GM21360 (cell line): Measurements from ENCODE around the gene MFSD2B.
"Not testable (repeated sequence)": the region's sequence is repeated elsewhere in the genome, so short reads cannot be mapped to it uniquely, and the experiment has no call there.

Experiments
- ATAC-seq: cut with Tn5 transposase; IDR thresholded peaks from one replicate; pipeline ENCODE4 v1.9.1; 2021; ENCODE audit warnings: mild to moderate bottlenecking, moderate library complexity; ENCODE audit not compliant: unreplicated experiment

Gene MFSD2B, protein sequence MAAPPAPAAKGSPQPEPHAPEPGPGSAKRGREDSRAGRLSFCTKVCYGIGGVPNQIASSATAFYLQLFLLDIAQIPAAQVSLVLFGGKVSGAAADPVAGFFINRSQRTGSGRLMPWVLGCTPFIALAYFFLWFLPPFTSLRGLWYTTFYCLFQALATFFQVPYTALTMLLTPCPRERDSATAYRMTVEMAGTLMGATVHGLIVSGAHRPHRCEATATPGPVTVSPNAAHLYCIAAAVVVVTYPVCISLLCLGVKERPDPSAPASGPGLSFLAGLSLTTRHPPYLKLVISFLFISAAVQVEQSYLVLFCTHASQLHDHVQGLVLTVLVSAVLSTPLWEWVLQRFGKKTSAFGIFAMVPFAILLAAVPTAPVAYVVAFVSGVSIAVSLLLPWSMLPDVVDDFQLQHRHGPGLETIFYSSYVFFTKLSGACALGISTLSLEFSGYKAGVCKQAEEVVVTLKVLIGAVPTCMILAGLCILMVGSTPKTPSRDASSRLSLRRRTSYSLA

DNA sequence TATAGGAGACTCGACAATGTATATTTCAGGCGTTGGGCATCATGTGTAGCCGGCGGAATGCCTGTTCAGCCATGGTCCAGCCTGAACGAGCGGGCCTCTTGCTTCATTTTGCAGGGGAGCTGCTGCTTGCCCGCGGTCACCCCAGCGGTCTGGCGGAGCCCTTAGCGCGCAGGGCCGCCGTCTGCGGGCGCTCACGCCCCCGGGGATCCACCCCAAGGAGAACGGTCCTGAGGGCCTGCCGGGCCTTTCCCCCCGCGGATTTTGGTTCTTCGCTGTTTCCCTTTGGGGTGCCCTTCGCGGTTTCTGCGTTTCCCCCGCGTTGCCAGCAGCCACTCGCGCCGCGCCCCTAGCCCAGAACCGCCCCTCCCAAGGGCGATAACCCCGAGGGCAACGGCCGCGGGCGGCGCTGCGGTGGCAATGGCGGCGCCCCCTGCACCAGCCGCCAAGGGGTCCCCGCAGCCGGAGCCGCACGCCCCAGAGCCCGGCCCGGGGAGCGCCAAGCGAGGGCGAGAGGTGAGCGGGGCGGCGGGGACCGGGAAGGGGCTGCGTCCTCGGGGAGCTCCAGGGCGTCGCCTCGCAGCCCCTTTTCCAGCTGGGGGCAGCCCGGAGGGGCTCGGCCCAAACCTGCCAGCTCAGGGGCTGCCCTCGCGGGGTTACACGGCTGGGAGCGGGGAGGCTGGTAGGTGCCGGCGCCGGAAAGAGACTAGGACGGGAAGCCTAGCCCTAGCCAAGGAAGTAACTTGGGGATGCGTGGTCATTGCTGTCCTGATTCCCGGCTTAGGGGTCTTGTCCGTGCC is at the start of gene MFSD2B:
TSS of gene MFSD2B (plus strand) at position 406 of the 797 bp plus-strand sequence. CDS start at position 418, 12 bp downstream.
- ATAC-seq = no peak

DNA sequence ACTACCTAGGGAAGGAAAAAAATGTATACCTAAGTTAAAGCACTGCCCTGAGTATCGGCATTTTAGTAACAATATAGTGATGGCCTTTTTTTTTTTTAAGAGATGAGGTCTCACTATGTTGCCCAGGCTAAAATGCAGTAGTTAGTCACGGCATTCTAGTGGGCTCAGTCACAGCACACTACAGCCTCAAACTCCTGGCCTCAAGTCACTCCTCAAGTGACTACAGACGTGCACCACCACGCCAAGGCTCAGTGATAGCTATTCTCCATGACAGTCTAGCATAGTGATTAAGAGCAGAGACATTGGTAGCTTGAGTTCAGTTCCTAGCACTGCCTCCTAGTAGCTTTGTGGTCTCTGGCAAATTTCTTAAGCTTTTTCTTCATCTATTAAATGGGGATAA is 42.0 kb upstream of the MFSD2B start:
- ATAC-seq = no peak

DNA sequence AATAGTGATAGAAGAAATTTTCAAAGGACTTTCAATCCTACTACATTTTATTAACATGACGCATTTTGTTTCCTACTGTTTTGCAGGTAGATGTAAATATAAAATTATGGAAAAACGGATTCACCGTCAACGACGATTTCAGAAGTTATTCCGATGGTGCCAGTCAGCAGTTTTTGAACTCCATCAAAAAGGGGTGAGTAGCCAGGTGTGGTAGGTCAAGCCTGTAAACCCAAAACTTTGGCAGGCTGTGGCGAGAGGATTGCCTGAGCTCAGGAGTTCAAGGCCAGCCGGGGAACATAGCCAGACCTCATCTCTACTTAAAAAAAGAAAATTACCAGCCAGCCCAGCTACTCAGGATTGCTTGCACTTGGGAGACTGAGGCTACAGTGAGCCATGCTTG is 33.0 kb upstream of the MFSD2B start:
- no peak for ATAC-seq

DNA sequence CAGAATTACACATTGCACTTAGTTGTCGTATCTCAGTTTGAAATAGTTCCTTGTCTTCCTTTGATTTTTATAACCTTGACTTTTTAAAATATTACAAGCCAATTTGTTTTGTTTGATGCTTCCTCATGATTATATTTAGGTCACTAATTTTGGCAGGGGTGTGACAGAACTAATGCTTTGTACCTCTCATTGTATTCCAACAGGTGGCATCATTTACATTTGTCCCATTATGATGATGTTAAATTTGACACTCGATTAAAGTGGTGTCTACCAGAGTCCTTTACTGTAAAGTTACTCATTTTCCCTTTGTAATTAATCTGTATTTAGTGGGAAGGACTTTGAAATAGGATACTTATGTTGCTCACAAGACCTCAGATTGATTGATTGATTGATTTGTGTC is 21.5 kb upstream of the MFSD2B start:
- ATAC-seq = no peak

DNA sequence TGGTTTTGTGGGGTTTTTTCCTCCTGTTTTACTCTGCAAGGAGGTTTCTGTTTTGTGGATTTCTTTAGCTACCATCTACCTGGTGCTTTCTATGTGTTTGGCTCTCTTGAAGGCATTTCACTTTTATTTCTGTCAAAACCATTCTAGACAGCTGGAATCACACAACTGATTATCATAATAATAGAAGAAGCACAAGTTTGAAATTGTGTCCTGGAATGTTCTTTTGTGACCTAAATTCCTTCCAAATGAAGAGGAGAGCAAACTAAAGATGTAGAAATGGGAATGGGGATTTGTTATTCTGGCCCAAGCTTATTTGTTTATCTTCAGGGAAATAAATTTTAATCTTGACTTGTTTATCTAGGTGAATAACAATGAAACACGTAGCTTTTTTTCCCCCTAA is 17.0 kb upstream of the MFSD2B start:
- no peak for ATAC-seq

DNA sequence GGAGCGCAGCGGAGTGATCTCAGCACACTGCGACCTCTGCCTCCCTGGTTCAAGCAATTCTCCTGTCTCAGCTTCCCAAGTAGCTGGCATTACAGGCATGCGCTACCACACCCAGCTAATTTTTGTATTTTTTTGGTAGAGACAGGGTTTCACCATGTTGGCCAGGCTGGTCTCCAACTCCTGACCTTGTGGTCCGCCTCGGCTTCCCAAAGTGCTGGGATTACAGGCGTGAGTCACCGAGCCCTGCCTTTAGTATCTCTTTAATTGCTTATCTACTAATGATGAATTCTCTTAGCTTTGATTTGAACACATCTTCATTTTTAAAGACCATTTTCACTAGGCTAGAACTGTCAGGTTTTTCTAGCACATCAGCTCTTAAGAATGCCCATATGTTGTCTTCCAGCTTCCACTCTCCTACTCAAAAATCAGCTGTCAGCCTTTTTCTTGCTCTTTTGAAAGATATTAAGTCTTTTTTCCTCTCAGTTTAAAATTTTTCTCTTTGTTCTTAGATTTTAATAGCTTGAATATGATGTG is 16.1 kb upstream of the MFSD2B start:
- ATAC-seq = no peak

DNA sequence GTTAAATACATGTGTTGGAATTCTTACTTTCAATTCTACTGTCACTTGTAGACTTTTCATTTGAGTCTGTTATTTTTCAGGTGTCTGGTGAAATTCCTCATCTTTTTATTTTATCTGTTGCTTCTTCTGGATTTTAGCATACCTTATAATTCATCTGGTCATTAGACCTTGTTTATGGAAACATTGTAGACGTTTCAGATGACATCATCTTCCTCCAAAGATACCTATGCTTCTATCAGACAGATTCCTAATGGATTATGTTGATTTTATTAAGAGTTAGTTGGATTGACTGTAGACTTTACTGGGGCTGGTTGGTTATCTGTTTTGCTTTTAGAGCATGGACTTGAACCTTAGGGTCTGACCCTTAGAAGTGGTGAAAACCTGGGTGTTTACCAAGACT is 15.3 kb upstream of the MFSD2B start:
- no peak for ATAC-seq

DNA sequence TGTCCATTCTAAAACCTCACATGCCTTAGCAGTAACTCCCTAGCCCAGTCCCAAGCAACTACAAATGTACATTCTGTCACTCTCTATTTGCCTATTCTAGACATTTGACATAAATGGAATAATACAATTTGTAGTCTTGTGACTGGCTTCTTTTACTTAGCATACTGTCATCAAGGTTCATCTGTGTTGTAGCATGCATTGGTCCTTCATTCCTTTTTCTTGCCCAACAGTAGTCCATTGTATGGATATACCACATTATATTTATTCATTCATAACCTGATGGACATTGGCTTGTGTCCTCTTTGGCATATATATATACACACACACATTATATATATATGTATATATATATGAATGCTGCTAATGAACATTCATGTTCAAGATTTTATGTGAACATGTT is 2.2 kb upstream of the MFSD2B start:
- ATAC-seq = no peak

DNA sequence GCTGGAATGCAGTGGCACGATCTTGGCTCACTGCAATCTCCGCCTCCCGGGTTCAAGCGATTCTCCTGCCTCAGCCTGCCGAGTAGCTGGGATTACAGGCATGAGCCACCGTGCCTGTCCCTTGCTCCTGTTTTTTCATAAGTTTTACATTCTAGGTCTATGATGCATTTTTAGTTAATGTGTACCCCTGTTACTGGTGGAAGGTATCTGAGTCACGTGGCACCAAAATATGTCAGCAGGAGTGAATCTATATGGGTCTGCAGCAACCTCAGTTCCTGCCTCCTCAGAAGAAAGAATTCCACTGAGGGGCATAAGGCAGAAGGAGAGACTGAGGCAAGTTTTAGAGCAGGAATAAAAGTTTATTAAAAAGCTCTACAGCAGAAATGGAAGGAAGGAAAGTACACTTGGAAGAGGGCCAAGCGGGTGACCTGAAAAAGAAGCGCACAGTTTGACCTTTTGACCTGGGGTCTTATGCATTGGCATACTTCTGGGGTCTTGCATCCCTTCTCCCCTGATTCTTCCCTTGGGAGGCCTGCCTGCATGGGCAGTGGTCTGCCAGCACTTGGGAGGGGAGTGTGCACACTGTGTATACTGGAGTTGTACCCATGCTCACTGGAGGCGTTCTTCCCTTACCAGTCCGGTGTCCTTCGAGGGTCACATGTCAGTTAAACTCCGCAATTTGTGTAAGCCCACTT is 1.1 kb upstream of the MFSD2B start:
- no peak for ATAC-seq

DNA sequence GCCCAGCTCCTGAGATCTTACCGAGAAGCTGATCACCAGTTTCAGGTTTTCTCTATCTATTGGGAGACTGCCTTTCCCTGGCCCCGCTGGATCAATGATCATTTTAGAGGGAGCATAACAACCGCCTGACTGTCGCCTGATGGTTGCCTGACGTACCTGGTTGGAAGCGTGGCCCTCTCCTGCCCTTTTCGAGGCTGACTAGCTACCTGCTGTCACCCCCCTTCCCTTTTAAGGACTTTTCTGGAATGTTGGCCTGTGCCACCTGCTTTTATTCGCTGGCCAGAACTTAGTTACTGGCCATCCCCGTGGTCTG is 562 bp upstream of the MFSD2B start:
- no peak for ATAC-seq

DNA sequence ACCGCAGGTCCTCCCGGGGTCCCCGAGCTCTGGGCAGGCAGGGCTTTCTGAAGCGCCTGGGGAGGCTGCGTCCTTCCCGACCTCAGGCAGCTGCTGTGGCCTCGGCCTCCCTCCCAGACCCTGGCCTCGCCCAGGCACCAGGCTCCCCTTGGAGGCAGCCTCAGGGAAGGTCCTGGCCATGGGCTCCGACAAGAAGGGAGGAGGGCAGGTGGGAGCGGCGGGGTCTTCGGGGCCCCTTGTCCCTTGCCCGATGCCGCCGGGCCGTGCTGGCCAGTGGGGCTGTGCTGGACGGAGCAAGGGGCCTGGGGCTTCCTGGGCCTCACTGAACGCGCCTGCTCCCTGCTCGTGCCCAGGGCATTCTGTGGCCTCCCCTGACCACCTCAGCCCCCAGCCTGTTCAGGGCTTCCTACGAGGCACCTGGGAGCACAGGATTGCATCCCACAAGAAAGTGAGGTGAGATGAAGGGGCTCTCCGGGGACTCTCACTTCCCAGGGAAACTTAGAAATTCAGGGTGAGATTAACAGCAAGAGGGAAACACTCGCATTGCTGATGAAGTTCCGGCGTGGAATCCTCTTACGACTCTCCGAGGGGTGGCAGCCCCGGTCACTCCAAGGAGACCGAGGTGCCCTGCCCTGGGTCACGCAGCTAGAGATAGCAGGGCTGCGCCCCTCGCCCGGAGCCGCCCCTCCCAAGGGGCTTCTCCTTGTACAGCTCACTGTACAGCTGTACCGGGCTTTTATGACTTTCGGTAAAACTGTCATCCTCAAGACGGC is 778 bp downstream of the MFSD2B start:
- no peak for ATAC-seq

DNA sequence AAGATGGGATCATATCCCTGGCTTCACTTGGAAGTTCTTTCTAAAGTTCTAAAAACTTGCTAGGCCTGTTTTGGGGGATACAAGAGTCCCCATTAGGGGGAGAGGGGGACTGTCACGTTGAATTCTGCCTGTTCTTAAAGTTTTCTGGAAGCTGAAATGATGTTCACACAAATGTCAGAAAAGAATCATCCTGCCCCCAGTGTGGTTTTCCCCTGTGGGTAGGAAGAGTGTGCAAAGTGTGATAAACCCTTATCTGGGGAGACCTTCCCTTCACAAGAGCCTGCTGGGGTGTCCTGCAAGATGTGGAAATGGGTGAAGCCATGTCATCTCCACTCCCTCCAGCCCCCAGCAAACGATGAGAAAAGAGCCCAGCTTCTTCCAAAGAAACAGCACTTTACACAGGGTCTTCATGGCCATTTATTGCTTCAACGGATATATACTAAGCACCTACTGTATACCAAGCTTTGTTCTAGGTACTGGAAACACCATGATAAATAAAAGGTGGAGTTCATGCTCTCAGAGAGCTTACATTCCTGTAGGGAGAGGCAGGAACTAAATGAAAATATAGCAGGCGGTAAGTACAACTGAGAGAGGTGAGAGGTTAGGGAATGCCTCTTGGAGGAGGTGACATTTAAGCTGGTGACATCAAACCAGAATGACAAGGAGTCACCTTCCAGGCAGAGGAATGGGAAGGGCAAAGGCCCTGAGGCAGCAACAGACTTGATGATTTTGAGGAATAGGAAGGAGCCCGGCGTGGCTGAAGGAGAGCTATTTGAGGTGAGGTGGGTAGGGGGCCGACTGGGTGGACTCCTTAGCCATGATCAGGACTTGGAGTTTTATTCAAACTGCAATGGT is 1.6 kb downstream of the MFSD2B start:
- no peak for ATAC-seq

DNA sequence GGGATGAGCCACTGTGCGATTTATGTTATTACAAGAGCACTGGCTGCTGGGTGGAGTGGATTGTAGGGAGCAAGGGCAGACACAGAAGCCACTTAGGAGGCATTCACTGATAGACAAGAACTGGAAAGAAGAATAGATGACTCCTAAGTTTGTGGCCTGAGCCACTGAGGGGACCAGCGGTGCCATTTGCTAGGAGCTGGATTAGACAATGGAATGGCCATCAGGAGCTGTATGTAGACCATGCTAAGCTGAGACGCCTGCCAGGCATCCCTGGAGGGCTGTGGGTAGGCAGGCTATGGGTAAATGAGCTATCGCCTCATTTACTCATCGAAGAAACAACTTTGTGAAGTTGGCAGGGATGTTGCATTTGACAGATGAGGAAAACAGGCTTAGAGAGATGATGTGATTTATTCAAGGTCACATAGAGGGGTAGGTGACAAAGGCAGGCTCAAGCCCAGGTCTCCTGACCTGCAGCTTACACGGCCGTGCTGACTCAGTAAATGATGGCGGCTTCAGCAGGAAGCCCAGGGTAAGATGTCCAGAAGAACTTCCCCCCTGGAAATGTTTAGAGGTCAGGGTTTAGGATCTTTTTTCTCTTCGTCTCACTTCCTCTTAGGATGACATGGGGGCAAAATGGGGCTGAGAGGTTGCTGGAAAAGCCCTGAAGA is 2.8 kb downstream of the MFSD2B start:
- ATAC-seq = no peak

DNA sequence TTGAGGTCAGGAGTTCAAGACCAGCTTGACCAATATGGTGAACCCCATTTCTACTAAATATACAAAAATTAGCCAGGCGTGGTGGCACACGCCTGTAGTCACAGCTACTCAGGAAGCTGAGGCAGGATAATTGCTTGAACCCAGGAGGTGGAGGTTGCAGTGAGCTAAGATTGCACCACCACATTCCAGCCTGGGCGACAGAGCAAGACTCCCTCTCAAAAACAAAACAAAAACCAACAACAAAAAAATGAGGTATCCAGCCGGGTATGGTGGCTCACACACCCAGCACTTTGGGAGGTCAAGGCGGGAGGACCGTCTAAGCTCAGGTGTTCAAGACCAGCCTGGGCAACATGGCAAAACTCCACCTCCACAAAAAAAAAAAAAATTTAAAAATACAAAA is 5.0 kb downstream of the MFSD2B start:
- ATAC-seq = not testable (repeated sequence)

DNA sequence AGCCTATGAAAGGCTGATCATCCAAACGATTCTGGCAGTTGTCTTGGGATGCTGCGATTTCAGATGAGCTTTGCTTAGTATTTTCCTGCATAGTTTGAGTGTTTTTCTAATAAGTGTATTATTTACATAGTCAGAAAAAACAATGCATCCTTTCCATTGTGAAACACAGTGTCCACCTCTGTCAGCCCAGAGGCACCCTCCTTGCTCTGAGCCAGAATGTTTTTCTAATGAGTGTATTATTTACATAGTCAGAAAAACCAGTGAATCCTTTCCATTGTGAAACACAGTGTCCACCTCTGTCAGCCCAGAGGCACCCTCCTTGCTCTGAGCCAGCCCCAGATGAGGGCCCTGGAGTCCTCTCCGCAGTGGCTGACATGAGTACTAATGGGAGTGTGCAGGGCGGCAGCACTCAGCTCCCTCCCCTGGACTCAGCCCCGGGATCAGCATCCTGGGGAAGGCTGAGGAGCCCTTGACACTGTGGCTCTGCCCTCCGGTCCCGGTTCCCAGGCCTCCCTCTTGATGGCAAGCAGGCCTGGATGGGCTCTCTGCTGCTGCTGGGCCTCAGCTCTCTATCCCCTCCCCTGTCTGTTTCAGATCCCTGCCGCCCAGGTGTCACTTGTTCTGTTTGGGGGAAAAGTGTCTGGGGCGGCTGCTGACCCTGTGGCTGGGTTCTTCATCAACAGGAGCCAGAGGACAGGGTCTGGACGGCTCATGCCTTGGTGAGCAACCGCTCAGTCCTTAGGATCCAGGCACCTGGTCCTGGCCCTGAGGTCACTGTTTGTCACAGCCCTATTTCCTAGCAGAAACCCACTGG is 5.9 kb downstream of the MFSD2B start:
- ATAC-seq = no peak

DNA sequence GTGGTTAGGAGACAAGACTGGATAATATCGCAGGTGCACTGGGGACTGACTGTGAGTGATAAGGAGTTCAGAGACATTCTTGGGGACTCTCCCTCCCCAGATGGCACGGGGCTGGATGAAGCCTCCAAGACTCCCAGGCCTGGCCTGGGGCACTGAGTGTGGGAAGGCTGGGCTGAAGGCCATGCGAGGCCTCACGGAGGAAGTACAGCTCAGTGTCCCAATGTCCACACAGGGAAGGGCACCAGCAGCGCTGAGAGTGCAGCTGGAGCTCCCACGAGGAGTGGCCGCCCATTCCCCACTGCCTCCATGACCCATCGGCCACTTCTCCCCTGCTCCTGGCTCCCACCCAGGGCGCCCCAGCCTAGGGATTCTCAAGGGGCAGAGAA is 6.5 kb downstream of the MFSD2B start:
- ATAC-seq = no peak

DNA sequence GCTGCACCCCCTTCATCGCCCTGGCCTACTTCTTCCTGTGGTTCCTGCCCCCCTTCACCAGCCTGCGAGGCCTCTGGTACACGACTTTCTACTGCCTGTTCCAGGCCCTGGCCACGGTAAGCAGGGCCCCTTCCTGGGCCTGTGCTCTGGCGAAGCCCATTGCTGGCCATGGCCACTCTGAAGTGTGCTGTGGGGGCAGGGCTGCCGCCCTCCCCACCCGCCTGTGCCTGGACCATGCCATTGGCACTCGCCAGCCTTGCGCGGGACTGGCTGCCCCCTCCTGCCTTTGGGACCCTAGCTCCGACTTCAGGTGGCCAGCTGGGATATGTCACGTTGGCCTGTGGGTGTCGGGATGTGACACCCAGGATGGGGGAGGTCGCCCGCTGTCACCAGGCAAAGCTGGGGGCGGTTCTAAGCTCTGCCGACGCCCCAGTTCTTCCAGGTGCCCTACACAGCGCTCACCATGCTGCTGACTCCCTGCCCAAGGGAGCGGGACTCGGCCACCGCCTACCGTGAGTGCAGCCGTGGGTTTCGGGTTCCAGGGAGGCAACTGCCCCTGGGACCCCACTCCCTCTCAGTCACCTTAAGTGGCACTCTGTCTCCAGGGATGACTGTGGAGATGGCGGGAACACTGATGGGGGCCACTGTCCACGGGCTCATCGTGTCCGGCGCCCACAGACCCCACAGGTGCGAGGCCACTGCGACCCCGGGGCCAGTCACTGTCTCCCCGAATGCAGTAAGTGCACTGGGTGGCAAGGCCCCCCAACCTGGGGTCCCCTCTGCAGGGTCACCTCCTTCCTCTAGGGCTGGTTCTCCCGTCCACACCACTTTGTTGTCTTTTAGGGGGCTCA is 7.2 kb downstream of the MFSD2B start:
- no peak for ATAC-seq
